Fibroblast of lung (primary cell): ENCODE measurements around the gene FBLN2. TPM values are rescaled to one million over a fixed set of nuclear protein-coding genes. Genes with fewer than 3 reads are reported as not detected.

Experiments used
- DNase-seq, 2 donors: peaks; one replicate each; pipeline versions ENCODE4 v3.0.0 to v3.0.0-alpha.2; 2010; ENCODE audit warnings: low read depth in 2 of 2
- H2AFZ ChIP-seq: 2 replicates; pipeline ENCODE4 v1.5.1; 2012; ENCODE audit warnings: low read length, control low read depth, inconsistent platforms
- H3K27ac ChIP-seq: 2 replicates; pipeline ENCODE4 v1.5.1; 2011; ENCODE audit warnings: low read length, control low read depth; ENCODE audit not compliant: insufficient read depth
- H3K27me3 ChIP-seq: 2 replicates; pipeline ENCODE4 v1.5.1; 2011; ENCODE audit warnings: mild to moderate bottlenecking, low read length; ENCODE audit not compliant: control insufficient read depth, insufficient read depth
- H3K36me3 ChIP-seq: 2 replicates; pipeline ENCODE4 v1.5.1; 2011; ENCODE audit warnings: low read length; ENCODE audit not compliant: control insufficient read depth, insufficient read depth
- H3K4me1 ChIP-seq: 2 replicates; pipeline ENCODE4 v1.5.1; 2011; ENCODE audit warnings: low read length; ENCODE audit not compliant: control insufficient read depth, insufficient read depth; ENCODE audit errors: extremely low read depth
- H3K4me2 ChIP-seq: 2 replicates; pipeline ENCODE4 v1.5.1; 2011; ENCODE audit warnings: low read length, control low read depth; ENCODE audit not compliant: insufficient read depth; ENCODE audit errors: extremely low read depth
- H3K4me3 ChIP-seq, 4 experiments: fragments of 200-600 bp in 1 of 4; sonication (generic) in 1 of 4; replicated peaks in 1 of 4; 2 replicates each; pipeline ENCODE4 v1.5.1; 2011 to 2016; ENCODE audit warnings: low read length in 4 of 4, low read depth in 3 of 4, mild to moderate bottlenecking in 3 of 4, control low read depth in 2 of 4, inconsistent platforms in 1 of 4, mixed read lengths in 1 of 4; ENCODE audit not compliant: insufficient read depth in 1 of 4; ENCODE audit errors: control extremely low read depth in 1 of 4
- H3K79me2 ChIP-seq: 2 replicates; pipeline ENCODE4 v1.5.1; 2012; ENCODE audit warnings: mild to moderate bottlenecking, low read length, inconsistent platforms; ENCODE audit not compliant: control insufficient read depth, insufficient read depth
- H3K9ac ChIP-seq: 2 replicates; pipeline ENCODE4 v1.5.1; 2011; ENCODE audit warnings: mild to moderate bottlenecking, low read length, control low read depth; ENCODE audit not compliant: insufficient read depth
- H3K9me3 ChIP-seq: 2 replicates; pipeline ENCODE4 v1.5.1; 2012; ENCODE audit warnings: low read depth, low read length; ENCODE audit not compliant: control insufficient read depth, insufficient read depth
- H4K20me1 ChIP-seq: 2 replicates; pipeline ENCODE4 v1.5.1; 2011; ENCODE audit warnings: low read length; ENCODE audit not compliant: control insufficient read depth, insufficient read depth; ENCODE audit errors: extremely low read depth
- EZH2 ChIP-seq: IDR thresholded peaks from 2 replicates; pipeline ENCODE4 v1.5.1; 2012; ENCODE audit warnings: low read length, control low read depth, mild to moderate bottlenecking; ENCODE audit errors: missing control alignments
- polyA plus RNA-seq, 2 donors: library from polyadenylated mRNA; depleted of rRNA in 1 of 2; stranded (reverse) in 1 of 2; unstranded in 1 of 2; fragments of >200 nt; gene quantifications; 2 replicates each; pipeline ENCODE4 v1.2.1, GENCODE V29; 2011 to 2012; ENCODE audit warnings: missing spikeins in 1 of 2
- total RNA-seq: library from RNA; depleted of rRNA; stranded (reverse); fragments of >200 nt; gene quantifications from 2 replicates; pipeline ENCODE4 v1.2.1, GENCODE V29; 2014
- TF ChIP-seq, protein P1 (sequence below), 2 donors: IDR thresholded peaks in 1 of 2; conservative IDR thresholded peaks in 1 of 2; 1 replicate in 1 of 2; 2 replicates in 1 of 2; pipeline ENCODE4 v1.5.1; 2011 to 2012; ENCODE audit warnings: low read length in 2 of 2, control low read depth in 1 of 2, inconsistent platforms in 1 of 2, low read depth in 1 of 2, mild to moderate bottlenecking in 1 of 2

Gene FBLN2
- total and polyA plus RNA-seq, 2 donors (not counting 1 experiment from before 2014, with no cell fraction given) = 25.4 to 138 TPM

DNA sequence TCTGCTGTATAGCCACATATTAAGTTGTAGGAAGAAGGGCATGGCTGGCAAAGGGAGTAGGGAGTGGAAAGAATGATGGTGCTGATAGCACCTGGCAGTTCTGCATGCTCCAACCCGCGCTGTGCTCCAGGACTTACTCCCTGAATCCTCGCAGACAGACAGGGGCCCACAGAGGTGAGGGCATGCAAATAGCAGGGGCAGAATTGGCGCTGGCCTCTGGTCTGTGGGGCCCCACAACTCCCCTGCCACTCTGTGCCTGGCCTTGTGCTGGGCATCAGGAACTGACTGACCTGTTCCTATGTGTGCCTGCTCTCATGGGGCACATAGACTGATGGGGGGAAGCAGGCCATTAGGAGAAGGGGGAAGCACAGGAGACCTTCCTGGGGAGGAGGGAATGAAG lies 47.9 kb upstream of the FBLN2 start:
- H4K20me1 ChIP-seq = no peaks in the 10 kb centered on the region
- H3K36me3 ChIP-seq = no peaks in the 10 kb centered on the region
- no peak for DNase-seq
- no peaks in the 10 kb centered on the region for H3K79me2 ChIP-seq
- H3K4me3 ChIP-seq = no peak overlapping the region
- H2AFZ ChIP-seq = no peak overlapping the region
- H3K27ac ChIP-seq = no peak overlapping the region
- TF ChIP-seq EZH2 = no peak
- TF ChIP-seq, protein P1, sequence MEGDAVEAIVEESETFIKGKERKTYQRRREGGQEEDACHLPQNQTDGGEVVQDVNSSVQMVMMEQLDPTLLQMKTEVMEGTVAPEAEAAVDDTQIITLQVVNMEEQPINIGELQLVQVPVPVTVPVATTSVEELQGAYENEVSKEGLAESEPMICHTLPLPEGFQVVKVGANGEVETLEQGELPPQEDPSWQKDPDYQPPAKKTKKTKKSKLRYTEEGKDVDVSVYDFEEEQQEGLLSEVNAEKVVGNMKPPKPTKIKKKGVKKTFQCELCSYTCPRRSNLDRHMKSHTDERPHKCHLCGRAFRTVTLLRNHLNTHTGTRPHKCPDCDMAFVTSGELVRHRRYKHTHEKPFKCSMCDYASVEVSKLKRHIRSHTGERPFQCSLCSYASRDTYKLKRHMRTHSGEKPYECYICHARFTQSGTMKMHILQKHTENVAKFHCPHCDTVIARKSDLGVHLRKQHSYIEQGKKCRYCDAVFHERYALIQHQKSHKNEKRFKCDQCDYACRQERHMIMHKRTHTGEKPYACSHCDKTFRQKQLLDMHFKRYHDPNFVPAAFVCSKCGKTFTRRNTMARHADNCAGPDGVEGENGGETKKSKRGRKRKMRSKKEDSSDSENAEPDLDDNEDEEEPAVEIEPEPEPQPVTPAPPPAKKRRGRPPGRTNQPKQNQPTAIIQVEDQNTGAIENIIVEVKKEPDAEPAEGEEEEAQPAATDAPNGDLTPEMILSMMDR (conservative IDR thresholded peaks at IDR 0.05 in 1 of 2, IDR thresholded peaks at IDR 0.05 in 1 of 2; ENCODE audit: low read depth in 1 of 2, low read length in 2 of 2) = no peak
- H3K4me2 ChIP-seq = no peak overlapping the region
- H3K4me1 ChIP-seq = no peaks in the 10 kb centered on the region
- H3K9ac ChIP-seq = no peak overlapping the region
- no peaks in the 10 kb centered on the region for H3K9me3 ChIP-seq
- H3K27me3 ChIP-seq = no peaks in the 10 kb centered on the region

DNA sequence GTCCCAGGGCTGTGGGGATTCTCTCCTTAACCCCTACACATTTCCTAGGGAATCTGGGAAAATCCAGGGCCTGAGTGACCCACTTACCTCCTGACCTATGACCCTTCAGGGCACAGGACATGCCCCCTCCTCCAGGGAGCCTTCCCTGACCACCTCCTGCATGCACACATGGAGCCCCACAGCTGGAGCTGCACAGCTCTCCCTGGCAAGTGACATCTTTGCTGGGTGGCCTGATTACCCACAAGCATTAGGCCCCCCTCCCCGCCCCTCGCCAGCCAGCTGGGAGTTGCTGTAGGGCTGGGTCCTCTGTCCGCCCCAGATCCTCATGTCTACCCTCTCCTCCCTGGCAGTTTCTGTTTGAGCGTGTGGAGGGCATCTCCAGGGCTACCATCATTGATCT lies 47.4 kb upstream of the FBLN2 start:
- H4K20me1 ChIP-seq = no peaks in the 10 kb centered on the region
- H3K27me3 ChIP-seq = no peaks in the 10 kb centered on the region
- no peak overlapping the region for H3K9ac ChIP-seq
- DNase-seq = no peak
- no peak overlapping the region for H3K4me2 ChIP-seq
- no peaks in the 10 kb centered on the region for H3K9me3 ChIP-seq
- H3K79me2 ChIP-seq = no peaks in the 10 kb centered on the region
- H2AFZ ChIP-seq = no peak overlapping the region
- no peaks in the 10 kb centered on the region for H3K36me3 ChIP-seq
- no peaks in the 10 kb centered on the region for H3K4me1 ChIP-seq
- no peak for TF ChIP-seq EZH2
- TF ChIP-seq, protein P1 (conservative IDR thresholded peaks at IDR 0.05 in 1 of 2, IDR thresholded peaks at IDR 0.05 in 1 of 2; ENCODE audit: low read depth in 1 of 2, low read length in 2 of 2) = no peak
- H3K27ac ChIP-seq = no peak overlapping the region
- no peak overlapping the region for H3K4me3 ChIP-seq

DNA sequence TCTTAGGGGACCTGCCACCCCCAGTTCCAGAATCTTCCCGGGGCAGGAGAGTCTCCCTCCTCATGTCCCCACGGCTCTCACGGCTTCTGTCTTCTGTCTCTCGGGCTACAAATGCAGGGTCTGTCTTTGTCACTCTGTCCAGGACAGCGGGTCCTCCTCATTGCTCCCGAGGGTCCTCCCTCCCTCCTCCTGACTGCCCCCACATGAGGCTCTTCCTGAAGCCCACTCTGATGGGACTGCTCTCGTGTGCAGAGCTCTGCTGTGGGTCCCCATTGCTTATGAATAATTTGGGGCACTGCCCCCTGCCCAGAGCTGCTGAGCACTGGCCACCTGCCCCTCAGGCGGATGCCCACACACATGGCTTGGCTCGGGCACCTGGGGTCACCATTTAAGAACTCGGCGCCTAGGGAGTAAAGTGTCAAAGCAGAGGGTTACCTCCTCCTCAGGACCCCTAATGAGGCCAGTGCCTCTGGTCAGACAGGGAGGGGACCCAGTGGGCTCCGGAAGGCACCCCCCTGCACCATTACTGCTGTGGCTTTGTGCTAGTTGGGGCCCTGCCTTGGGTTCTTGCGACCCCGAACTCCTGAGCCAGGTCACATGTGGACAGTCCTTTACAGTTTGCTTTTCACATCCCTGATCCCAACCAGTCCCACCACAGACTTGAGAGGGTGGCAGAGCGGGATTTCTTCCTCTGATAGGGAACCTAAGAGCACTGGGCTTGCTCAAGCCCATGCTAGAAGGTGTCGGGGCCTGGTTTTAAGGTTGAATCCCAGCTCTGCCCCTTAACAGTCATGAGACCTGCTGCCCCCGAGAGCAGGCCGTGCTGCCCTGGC lies 46.8 kb upstream of the FBLN2 start:
- Histone ChIP-seq H4K20me1 (no peaks in the 10 kb centered on the region), H3K9me3 (no peaks in the 10 kb centered on the region), H3K27ac (no peak overlapping the region), H3K36me3 (no peaks in the 10 kb centered on the region), H3K4me2 (no peak overlapping the region), H3K27me3 (no peaks in the 10 kb centered on the region), H3K4me1 (no peaks in the 10 kb centered on the region), H3K9ac (no peak overlapping the region), H3K79me2 (no peaks in the 10 kb centered on the region), H3K4me3 (no peak overlapping the region), H2AFZ (no peak overlapping the region)
- TF ChIP-seq, protein P1 (conservative IDR thresholded peaks at IDR 0.05 in 1 of 2, IDR thresholded peaks at IDR 0.05 in 1 of 2; ENCODE audit: low read depth in 1 of 2, low read length in 2 of 2) = no peak
- no peak for TF ChIP-seq EZH2
- DNase-seq = no peak
